DND-41 (cell line): ENCODE results near the gene ZG16B.

Experiments
- EZH2 ChIP-seq: IDR thresholded peaks from 3 replicates; pipeline ENCODE4 v1.6.1; 2012; ENCODE audit warnings: borderline replicate concordance, low read depth, mild to moderate bottlenecking, moderate library complexity, low read length, inconsistent platforms; ENCODE audit not compliant: severe bottlenecking
- TF ChIP-seq, protein P1 (sequence below): IDR thresholded peaks from 2 replicates; pipeline ENCODE4 v1.5.1; 2012; ENCODE audit warnings: borderline replicate concordance, low read length, moderate library complexity, mild to moderate bottlenecking; ENCODE audit not compliant: poor library complexity, severe bottlenecking; ENCODE audit errors: extremely low read depth

GRCh38 chr16:2784358-2785100 lies 45.6 kb upstream of the ZG16B start:
- TF ChIP-seq, protein P1, sequence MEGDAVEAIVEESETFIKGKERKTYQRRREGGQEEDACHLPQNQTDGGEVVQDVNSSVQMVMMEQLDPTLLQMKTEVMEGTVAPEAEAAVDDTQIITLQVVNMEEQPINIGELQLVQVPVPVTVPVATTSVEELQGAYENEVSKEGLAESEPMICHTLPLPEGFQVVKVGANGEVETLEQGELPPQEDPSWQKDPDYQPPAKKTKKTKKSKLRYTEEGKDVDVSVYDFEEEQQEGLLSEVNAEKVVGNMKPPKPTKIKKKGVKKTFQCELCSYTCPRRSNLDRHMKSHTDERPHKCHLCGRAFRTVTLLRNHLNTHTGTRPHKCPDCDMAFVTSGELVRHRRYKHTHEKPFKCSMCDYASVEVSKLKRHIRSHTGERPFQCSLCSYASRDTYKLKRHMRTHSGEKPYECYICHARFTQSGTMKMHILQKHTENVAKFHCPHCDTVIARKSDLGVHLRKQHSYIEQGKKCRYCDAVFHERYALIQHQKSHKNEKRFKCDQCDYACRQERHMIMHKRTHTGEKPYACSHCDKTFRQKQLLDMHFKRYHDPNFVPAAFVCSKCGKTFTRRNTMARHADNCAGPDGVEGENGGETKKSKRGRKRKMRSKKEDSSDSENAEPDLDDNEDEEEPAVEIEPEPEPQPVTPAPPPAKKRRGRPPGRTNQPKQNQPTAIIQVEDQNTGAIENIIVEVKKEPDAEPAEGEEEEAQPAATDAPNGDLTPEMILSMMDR, result no peak
- no peak for TF ChIP-seq EZH2
